ENCODE data around the gene LCN15.

DNA sequence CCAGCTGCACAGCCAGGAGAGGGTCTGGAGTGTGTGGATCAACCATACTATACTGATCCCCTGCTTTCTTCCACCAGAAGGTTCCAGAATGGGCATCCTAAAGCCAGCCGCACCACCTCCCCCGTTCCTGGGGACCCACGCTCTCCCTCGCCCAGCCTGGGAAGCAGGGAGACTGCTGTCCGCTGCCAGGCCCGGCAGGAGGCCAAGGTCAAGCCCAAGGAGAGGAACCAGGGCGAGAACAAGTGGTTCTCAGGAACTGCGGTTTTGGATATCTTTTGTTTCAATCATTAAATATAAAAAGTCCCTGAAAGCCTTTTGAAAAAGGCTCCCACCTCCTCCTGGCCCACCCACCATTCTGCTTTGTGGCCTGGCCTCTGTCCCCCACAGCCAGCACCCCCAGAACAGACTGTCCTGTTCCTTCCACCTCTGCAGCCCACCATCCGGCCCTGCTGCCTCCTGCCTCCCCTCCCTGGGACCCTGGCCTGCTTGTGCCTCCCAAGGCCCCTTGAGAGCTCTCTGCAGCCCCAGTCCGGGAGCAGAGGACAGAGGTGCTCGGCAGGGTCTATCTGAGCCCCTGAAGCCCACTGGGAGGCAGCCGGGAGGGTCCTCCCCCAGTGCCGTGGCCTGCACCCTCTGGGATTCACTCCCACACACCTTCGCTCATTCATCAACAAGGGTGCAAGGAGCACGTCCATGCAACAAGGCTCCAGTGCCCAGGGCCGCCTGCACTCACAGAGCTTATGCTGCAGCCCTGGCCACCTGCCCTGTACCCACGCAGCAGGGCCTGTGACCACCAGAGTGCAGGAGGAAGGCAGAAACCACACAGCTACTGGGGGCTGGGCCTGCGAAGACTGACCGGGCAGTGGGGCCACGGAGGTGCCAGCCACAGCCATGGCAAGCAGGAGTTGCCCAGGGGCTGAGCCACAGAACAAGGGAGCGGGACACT is 15.4 kb downstream of the LCN15 start:
- TF ChIP-seq POLR2A (IDR thresholded peaks at IDR 0.05; ENCODE audit: low read length) (no peak), GATA1 (IDR thresholded peaks at IDR 0.05; ENCODE audit: low read depth, low read length) (no peak)

Data from erythroblast (primary cell).